HepG2 (cell line): ENCODE measurements around the gene BCL2L2. TPM values are rescaled to one million over a fixed set of nuclear protein-coding genes. Genes with fewer than 3 reads are reported as not detected.

ENCODE experiments used
- BHLHE40 ChIP-seq: IDR thresholded peaks from 2 replicates; pipeline ENCODE4 v1.6.1; 2011; ENCODE audit warnings: low read length, improper control_type of control experiment
- FOXK1 ChIP-seq: sonication (generic); formaldehyde crosslinking; IDR thresholded peaks from 2 replicates; pipeline ENCODE4 v1.4.0; 2020; ENCODE audit warnings: low read depth, missing genetic modification reagents, borderline replicate concordance
- JARID2 ChIP-seq: sonication (generic); formaldehyde crosslinking; IDR thresholded peaks from 2 replicates; pipeline ENCODE4 v1.8.1; 2023; ENCODE audit warnings: missing genetic modification reagents, inconsistent platforms; ENCODE audit not compliant: insufficient replicate concordance
- KDM1A ChIP-seq: IDR thresholded peaks from 2 replicates; pipeline ENCODE4 v1.6.1; 2016; ENCODE audit warnings: missing compliant biosample characterization
- MEIS1 ChIP-seq: sonication (generic); formaldehyde crosslinking; IDR thresholded peaks from 2 replicates; pipeline ENCODE4 v1.9.0; 2021; ENCODE audit warnings: mild to moderate bottlenecking, missing genetic modification reagents, moderate library complexity, borderline replicate concordance
- MIER3 ChIP-seq: IDR thresholded peaks from 2 replicates; pipeline ENCODE4 v1.6.1; 2016; ENCODE audit warnings: missing compliant biosample characterization, borderline replicate concordance
- NCOA5 ChIP-seq: sonication (generic); formaldehyde crosslinking; IDR thresholded peaks from 2 replicates; pipeline ENCODE4 v1.4.0; 2020; ENCODE audit warnings: missing genetic modification reagents
- NFKBIZ ChIP-seq: IDR thresholded peaks from 2 replicates; pipeline ENCODE4 v1.6.1; 2018; ENCODE audit warnings: missing genetic modification reagents, missing compliant biosample characterization
- RARA ChIP-seq: IDR thresholded peaks from 2 replicates; pipeline ENCODE4 v1.6.1; 2016; ENCODE audit warnings: missing genetic modification reagents, missing compliant biosample characterization
- RARG ChIP-seq: sonication (generic); formaldehyde crosslinking; IDR thresholded peaks from 2 replicates; pipeline ENCODE4 v1.4.0; 2020; ENCODE audit warnings: low read depth, mild to moderate bottlenecking, missing genetic modification reagents
- SMARCE1 ChIP-seq: fragments of 450-650 bp; IDR thresholded peaks from 2 replicates; pipeline ENCODE4 v1.6.1; 2017; ENCODE audit warnings: borderline replicate concordance
- TEAD3 ChIP-seq: optimal IDR thresholded peaks from 2 replicates; pipeline ENCODE3; 2016; ENCODE audit warnings: borderline replicate concordance
- TMF1 ChIP-seq: sonication (generic); formaldehyde crosslinking; IDR thresholded peaks from 2 replicates; pipeline ENCODE4 v1.8.1; 2022; ENCODE audit warnings: low read depth, missing genetic modification reagents
- TOE1 ChIP-seq: sonication (generic); formaldehyde crosslinking; IDR thresholded peaks from 2 replicates; pipeline ENCODE4 v1.4.0; 2020; ENCODE audit warnings: mild to moderate bottlenecking, missing genetic modification reagents
- ZBTB8A ChIP-seq: sonication (generic); formaldehyde crosslinking; IDR thresholded peaks from 2 replicates; pipeline ENCODE4 v1.4.0; 2020; ENCODE audit warnings: mild to moderate bottlenecking, low read depth, missing genetic modification reagents, borderline replicate concordance
- ZEB1 ChIP-seq: IDR thresholded peaks from 2 replicates; pipeline ENCODE4 v1.6.1; 2012; ENCODE audit warnings: mild to moderate bottlenecking, low read depth, inconsistent platforms; ENCODE audit not compliant: insufficient replicate concordance
- ZFP37 ChIP-seq: sonication (generic); formaldehyde crosslinking; IDR thresholded peaks from 2 replicates; pipeline ENCODE4 v1.4.0; 2020; ENCODE audit warnings: missing genetic modification reagents, borderline replicate concordance
- ZKSCAN1 ChIP-seq: fragments of 150-350 bp; IDR thresholded peaks from 2 replicates; pipeline ENCODE4 v1.6.1; 2014; ENCODE audit warnings: low read length
- ZNF121 ChIP-seq: sonication (generic); formaldehyde crosslinking; IDR thresholded peaks from 2 replicates; pipeline ENCODE4 v1.5.0; 2020; ENCODE audit warnings: mild to moderate bottlenecking, missing genetic modification reagents
- polyA plus RNA-seq, 8 experiments: library from polyadenylated mRNA; depleted of rRNA in 3 of 8; stranded (reverse) in 7 of 8; unstranded in 1 of 8; fragments of >200 nt; fragmentation: Illumina TruSeq in 4 of 8; extraction: Trizol in 4 of 8; gene quantifications; 2 replicates each; pipeline versions ENCODE4 v1.2.1 to v1.2.3, GENCODE V29; 2011 to 2016; ENCODE audit warnings: low read depth in 4 of 8, missing spikeins in 1 of 8, mixed read lengths in 1 of 8; ENCODE audit not compliant: insufficient read depth in 1 of 8
- total RNA-seq, 5 experiments: library from RNA; depleted of rRNA; stranded (reverse); fragments of >200 nt; fragmentation: Illumina TruSeq; extraction: Trizol; gene quantifications; 2 replicates each; pipeline ENCODE4 v1.2.3, GENCODE V29; 2016; ENCODE audit warnings: low read depth in 1 of 5
- TF ChIP-seq, protein P1 (sequence below): IDR thresholded peaks from 2 replicates; pipeline ENCODE4 v1.6.1; 2012; ENCODE audit warnings: inconsistent platforms
- TF ChIP-seq, protein P2 (sequence below): sonication (generic); formaldehyde crosslinking; IDR thresholded peaks from 2 replicates; pipeline ENCODE4 v1.8.0; 2022; ENCODE audit warnings: missing genetic modification reagents, low read depth, mild to moderate bottlenecking, borderline replicate concordance
- TF ChIP-seq, protein P3 (sequence below): sonication (generic); IDR thresholded peaks from 2 replicates; pipeline ENCODE4 v1.6.1; 2016; ENCODE audit warnings: low read depth, borderline replicate concordance
- TF ChIP-seq, protein P4 (sequence below): sonication (generic); formaldehyde crosslinking; IDR thresholded peaks from 2 replicates; pipeline ENCODE4 v1.5.0; 2020; ENCODE audit warnings: mild to moderate bottlenecking, missing genetic modification reagents
- TF ChIP-seq, protein P5 (sequence below): IDR thresholded peaks from 2 replicates; pipeline ENCODE4 v1.6.1; 2016; ENCODE audit warnings: mild to moderate bottlenecking

The BCL2L2 gene
- total and polyA plus RNA-seq, 2 of the 13 experiments (the other 11 are each of a cell fraction or from before 2014, with no cell fraction given) = 28.1 to 49.8 TPM

DNA sequence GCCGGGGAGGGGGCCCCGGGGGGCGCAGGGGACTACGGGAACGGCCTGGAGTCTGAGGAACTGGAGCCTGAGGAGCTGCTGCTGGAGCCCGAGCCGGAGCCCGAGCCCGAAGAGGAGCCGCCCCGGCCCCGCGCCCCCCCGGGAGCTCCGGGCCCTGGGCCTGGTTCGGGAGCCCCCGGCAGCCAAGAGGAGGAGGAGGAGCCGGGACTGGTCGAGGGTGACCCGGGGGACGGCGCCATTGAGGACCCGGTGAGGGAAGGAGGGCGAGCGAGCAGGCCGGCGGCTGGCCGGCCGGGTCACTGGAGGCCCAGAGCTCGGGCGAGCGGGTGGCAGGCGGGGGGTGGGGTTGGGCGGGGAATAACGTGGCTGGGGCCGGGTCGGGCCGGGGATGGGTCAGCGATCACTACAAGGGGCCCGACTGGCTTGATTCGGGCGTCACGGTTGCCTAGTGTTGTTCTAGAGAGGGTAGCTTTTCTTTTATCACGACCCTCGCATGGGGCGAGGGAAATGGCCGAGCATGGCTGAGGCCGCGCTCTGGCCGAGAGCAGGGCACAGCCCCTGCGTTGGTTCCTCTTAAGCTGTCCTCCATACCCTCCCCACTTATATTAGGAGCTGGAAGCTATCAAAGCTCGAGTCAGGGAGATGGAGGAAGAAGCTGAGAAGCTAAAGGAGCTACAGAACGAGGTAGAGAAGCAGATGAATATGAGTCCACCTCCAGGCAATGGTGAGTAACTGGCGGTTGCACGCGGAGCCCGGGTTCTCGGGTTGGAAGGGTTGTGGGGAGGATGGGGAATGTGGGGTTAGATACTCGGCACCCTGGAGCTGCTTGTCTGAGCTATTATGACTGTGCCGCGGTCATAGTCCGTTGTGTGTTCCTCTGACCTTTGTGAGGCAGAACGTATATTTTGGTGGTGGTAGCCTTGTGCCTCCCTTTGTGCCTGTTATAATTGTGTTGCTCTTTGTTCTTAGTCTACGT is 15.2 kb downstream of the BCL2L2 start (continued):
- TF ChIP-seq, protein P1, sequence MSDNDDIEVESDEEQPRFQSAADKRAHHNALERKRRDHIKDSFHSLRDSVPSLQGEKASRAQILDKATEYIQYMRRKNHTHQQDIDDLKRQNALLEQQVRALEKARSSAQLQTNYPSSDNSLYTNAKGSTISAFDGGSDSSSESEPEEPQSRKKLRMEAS = no peak
- TF ChIP-seq ZNF121 (peak; percentile 15; the same call in 1 of the 2 replicates), RARA (CRISPR knock-in tag) (peak; percentile 50; the same call in 1 of the 2 replicates), ZFP37 (CRISPR knock-in tag) (peak; percentile 57; the same call in 1 of the 2 replicates), SMARCE1 (no peak), TEAD3 (CRISPR knock-in tag) (peak; percentile 9), MIER3 (peak; percentile 69), BHLHE40 (no peak), RARG (no peak; the same call in 1 of the 2 replicates), KDM1A (CRISPR knock-in tag) (no peak), TMF1 (CRISPR knock-in tag) (no peak; the same call in none of the 2 replicates), ZBTB8A (CRISPR knock-in tag) (peak; percentile 58; the same call in 1 of the 2 replicates), NCOA5 (CRISPR knock-in tag) (no peak), TOE1 (CRISPR knock-in tag) (no peak), FOXK1 (CRISPR knock-in tag) (no peak), JARID2 (no peak), NFKBIZ (CRISPR knock-in tag) (no peak; the same call in none of the 2 replicates), ZKSCAN1 (peak; percentile 41; the same call in 1 of the 2 replicates), MEIS1 (CRISPR knock-in tag) (no peak; the same call in 1 of the 2 replicates), ZEB1 (no peak)
- TF ChIP-seq, protein P2, sequence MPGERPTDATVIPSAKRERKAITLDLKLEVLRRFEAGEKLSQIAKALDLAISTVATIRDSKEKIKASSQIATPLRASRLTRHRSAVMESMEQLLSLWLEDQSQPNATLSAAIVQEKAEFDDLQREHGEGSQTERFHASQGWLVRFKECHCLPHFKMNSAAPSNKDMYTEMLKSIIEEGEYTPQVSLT (CRISPR knock-in tag) = no peak
- TF ChIP-seq, protein P3, sequence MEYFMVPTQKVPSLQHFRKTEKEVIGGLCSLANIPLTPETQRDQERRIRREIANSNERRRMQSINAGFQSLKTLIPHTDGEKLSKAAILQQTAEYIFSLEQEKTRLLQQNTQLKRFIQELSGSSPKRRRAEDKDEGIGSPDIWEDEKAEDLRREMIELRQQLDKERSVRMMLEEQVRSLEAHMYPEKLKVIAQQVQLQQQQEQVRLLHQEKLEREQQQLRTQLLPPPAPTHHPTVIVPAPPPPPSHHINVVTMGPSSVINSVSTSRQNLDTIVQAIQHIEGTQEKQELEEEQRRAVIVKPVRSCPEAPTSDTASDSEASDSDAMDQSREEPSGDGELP = 0 out of 2 replicates have a peak, but pooled peaks have one; percentile 12
- TF ChIP-seq, protein P4, sequence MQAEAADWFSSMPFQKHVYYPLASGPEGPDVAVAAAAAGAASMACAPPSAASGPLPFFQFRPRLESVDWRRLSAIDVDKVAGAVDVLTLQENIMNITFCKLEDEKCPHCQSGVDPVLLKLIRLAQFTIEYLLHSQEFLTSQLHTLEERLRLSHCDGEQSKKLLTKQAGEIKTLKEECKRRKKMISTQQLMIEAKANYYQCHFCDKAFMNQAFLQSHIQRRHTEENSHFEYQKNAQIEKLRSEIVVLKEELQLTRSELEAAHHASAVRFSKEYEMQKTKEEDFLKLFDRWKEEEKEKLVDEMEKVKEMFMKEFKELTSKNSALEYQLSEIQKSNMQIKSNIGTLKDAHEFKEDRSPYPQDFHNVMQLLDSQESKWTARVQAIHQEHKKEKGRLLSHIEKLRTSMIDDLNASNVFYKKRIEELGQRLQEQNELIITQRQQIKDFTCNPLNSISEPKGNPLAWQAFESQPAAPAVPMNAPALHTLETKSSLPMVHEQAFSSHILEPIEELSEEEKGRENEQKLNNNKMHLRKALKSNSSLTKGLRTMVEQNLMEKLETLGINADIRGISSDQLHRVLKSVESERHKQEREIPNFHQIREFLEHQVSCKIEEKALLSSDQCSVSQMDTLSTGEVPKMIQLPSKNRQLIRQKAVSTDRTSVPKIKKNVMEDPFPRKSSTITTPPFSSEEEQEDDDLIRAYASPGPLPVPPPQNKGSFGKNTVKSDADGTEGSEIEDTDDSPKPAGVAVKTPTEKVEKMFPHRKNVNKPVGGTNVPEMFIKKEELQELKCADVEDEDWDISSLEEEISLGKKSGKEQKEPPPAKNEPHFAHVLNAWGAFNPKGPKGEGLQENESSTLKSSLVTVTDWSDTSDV = peak; percentile 56; the same call in 1 of the 2 replicates
- TF ChIP-seq, protein P5, sequence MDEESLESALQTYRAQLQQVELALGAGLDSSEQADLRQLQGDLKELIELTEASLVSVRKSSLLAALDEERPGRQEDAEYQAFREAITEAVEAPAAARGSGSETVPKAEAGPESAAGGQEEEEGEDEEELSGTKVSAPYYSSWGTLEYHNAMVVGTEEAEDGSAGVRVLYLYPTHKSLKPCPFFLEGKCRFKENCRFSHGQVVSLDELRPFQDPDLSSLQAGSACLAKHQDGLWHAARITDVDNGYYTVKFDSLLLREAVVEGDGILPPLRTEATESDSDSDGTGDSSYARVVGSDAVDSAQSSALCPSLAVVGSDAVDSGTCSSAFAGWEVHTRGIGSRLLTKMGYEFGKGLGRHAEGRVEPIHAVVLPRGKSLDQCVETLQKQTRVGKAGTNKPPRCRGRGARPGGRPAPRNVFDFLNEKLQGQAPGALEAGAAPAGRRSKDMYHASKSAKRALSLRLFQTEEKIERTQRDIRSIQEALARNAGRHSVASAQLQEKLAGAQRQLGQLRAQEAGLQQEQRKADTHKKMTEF (CRISPR knock-in tag) = no peak; the same call in 1 of the 2 replicates
